ENCODE results near the gene NBAS.

DNA sequence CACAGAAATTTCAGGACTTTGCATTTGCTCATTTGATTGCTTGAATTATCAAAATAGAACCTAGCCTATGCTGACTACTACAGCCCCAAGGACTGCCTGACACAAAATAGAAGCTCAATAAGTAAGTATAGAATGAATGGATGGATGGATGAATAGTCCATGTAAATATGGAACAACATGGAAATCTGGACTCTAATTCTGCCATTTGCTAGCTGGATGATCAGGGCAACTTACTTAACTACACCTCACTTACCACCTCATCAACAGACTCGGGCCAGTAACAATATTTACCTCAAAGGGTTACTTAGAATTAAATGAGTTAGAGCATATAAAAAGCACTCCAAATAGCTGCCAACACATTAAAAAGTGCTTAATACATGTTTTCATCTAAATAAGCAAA lies 50.6 kb downstream of the NBAS start:
- TF ChIP-seq, protein P1, sequence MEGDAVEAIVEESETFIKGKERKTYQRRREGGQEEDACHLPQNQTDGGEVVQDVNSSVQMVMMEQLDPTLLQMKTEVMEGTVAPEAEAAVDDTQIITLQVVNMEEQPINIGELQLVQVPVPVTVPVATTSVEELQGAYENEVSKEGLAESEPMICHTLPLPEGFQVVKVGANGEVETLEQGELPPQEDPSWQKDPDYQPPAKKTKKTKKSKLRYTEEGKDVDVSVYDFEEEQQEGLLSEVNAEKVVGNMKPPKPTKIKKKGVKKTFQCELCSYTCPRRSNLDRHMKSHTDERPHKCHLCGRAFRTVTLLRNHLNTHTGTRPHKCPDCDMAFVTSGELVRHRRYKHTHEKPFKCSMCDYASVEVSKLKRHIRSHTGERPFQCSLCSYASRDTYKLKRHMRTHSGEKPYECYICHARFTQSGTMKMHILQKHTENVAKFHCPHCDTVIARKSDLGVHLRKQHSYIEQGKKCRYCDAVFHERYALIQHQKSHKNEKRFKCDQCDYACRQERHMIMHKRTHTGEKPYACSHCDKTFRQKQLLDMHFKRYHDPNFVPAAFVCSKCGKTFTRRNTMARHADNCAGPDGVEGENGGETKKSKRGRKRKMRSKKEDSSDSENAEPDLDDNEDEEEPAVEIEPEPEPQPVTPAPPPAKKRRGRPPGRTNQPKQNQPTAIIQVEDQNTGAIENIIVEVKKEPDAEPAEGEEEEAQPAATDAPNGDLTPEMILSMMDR (IDR thresholded peaks at IDR 0.05; ENCODE audit: low read depth, low read length), result no peak
- no peak for TF ChIP-seq POLR2A (IDR thresholded peaks at IDR 0.05; ENCODE audit: extremely low read depth, insufficient read length)
- no peak for TF ChIP-seq MYC (IDR thresholded peaks at IDR 0.05; ENCODE audit: low read depth, low read length)
- TF ChIP-seq, protein P2, sequence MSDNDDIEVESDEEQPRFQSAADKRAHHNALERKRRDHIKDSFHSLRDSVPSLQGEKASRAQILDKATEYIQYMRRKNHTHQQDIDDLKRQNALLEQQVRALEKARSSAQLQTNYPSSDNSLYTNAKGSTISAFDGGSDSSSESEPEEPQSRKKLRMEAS (IDR thresholded peaks at IDR 0.05; ENCODE audit: low read depth, low read length), result no peak
